Measurements from ENCODE around the gene CDCA7L.

DNA sequence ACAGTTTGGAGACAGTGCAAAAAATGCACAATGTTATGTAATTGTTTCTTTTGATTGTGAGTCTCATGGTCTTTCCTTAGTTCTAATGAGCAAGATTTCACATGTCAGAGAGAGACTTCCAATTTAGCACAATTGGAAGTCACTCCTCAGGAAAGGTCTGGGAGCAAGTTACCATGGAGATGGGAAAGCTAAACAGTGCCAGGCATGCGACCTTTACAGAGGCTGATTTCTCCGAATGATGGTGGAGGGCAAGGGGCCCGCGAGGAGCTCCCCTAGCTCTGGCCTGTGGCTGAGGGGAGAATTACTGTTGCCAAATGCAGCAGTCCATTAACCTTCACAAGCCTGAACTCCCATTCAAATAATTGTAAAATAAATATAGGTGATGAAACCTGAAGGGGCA, 59.3 kb downstream of the CDCA7L start:
- TF ChIP-seq EZH2phosphoT487 (IDR thresholded peaks at IDR 0.05; ENCODE audit: low read length), result no peak
- no peak for TF ChIP-seq EZH2 (optimal IDR thresholded peaks at IDR 0.05; ENCODE audit: low read depth, low read length)
